Endothelial cell (in vitro differentiated cells): Measurements from ENCODE around the gene RXFP2. TPM values are rescaled to one million over a fixed set of nuclear protein-coding genes. Genes with fewer than 3 reads are reported as not detected.

Experiments used
- DNase-seq: peaks from one replicate; pipeline ENCODE4 v3.0.0; 2021; ENCODE audit warnings: low spot score
- H3K27ac Mint-ChIP-seq: one replicate; pipeline ENCODE4 v1.8.0; 2021; ENCODE audit warnings: mixed read lengths, inconsistent platforms; ENCODE audit not compliant: unreplicated experiment
- H3K27me3 Mint-ChIP-seq: one replicate; pipeline ENCODE4 v1.8.0; 2021; ENCODE audit warnings: mild to moderate bottlenecking, moderate library complexity, mixed read lengths, inconsistent platforms; ENCODE audit not compliant: unreplicated experiment
- H3K36me3 Mint-ChIP-seq: one replicate; pipeline ENCODE4 v1.8.0; 2021; ENCODE audit warnings: mild to moderate bottlenecking, low read depth, mixed read lengths, inconsistent platforms; ENCODE audit not compliant: unreplicated experiment
- H3K4me1 Mint-ChIP-seq: one replicate; pipeline ENCODE4 v1.8.0; 2021; ENCODE audit warnings: mild to moderate bottlenecking, mixed read lengths, inconsistent platforms; ENCODE audit not compliant: unreplicated experiment
- H3K4me3 Mint-ChIP-seq: one replicate; pipeline ENCODE4 v1.8.0; 2021; ENCODE audit warnings: mild to moderate bottlenecking, mixed read lengths, inconsistent platforms; ENCODE audit not compliant: unreplicated experiment
- H3K9me3 Mint-ChIP-seq: one replicate; pipeline ENCODE4 v1.8.0; 2021; ENCODE audit warnings: mixed read lengths, inconsistent platforms; ENCODE audit not compliant: unreplicated experiment
- total RNA-seq: library from RNA; stranded (reverse); fragmentation: NEBNext Ultra II Directional; extraction: Animal tissue kit (Norgen Biotek cat#: 25700); gene quantifications from one replicate; pipeline ENCODE4 v1.2.1, GENCODE V29; 2021; ENCODE audit not compliant: unreplicated experiment
- TF ChIP-seq, protein P1 (sequence below): fragments of 200-600 bp; sonication (generic); IDR thresholded peaks from one replicate; pipeline ENCODE4 v1.5.0; 2021; ENCODE audit warnings: antibody characterized with exemption; ENCODE audit not compliant: unreplicated experiment

RXFP2 gene
- total RNA-seq, 1 donor from 2014 or later, result not detected

DNA sequence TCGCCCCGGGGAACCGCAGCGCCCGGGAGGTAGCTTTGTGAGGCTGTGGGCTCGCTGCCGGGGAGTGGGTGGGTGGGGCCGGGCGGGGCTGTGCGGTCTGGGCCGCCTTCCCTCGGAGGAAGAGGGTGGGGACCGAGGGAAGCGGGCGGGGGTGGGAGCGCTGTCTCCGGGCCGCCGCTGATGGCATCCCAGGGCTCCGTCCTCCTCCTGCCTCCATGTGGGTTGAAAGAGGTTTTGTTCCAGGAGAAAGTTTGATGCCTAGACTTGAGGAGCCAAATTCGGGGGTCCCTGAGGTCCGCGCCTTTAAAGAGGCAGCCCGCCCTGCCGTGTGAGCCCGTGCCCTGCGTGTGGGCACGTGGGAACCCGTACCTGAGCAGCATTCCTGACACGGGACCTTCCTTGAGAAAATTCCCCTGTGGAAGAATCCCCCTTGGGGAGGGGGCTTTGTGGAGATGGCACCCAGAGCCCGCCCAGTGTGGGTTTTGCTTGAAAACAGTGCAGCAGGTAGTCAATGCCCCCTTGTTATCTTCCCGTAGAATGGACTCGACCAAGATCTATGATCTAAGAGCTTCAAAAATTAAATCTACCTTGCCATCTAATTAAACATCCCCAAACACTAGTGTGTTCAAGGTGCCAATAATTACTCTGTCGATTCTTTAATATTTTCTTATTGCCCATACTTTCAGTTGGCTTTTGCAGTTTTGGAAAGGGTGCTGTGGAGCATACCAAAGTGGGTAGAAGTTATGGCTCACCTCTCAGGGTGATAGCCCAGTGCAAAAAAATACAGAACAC lies 107.8 kb downstream of the RXFP2 start:
- TF ChIP-seq, protein P1, sequence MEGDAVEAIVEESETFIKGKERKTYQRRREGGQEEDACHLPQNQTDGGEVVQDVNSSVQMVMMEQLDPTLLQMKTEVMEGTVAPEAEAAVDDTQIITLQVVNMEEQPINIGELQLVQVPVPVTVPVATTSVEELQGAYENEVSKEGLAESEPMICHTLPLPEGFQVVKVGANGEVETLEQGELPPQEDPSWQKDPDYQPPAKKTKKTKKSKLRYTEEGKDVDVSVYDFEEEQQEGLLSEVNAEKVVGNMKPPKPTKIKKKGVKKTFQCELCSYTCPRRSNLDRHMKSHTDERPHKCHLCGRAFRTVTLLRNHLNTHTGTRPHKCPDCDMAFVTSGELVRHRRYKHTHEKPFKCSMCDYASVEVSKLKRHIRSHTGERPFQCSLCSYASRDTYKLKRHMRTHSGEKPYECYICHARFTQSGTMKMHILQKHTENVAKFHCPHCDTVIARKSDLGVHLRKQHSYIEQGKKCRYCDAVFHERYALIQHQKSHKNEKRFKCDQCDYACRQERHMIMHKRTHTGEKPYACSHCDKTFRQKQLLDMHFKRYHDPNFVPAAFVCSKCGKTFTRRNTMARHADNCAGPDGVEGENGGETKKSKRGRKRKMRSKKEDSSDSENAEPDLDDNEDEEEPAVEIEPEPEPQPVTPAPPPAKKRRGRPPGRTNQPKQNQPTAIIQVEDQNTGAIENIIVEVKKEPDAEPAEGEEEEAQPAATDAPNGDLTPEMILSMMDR, result no peak
- Mint-ChIP-seq H3K36me3 (no peaks in the 10 kb centered on the region), H3K4me1 (no peaks in the 10 kb centered on the region), H3K9me3 (no peaks in the 10 kb centered on the region), H3K4me3 (peak overlapping the region; percentile 80), H3K27me3 (peaks cover 4% of the 10 kb centered on the region), H3K27ac (no peak overlapping the region)
- DNase-seq, result no peak

DNA sequence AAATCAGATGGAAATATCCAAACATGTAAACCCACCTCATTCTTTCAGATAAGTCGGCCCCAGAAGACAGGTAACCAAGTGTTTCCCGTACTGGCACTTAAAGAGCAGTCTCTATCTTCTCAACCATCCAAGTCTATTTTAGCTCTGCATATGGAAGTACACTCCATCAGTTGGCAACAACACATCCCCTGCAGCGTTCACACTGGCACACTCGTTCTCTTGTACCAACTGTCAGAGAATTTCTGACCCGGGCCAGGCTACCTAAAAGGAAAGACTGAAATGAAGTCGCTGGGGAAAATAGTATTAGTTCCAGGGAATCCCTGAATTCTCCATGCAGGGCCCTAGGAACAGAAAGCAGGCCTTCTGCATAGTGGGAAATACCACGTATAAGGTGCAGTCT lies 109.3 kb downstream of the RXFP2 start:
- H3K27ac Mint-ChIP-seq, result no peak overlapping the region
- H3K4me1 Mint-ChIP-seq, result no peaks in the 10 kb centered on the region
- H3K36me3 Mint-ChIP-seq, result no peaks in the 10 kb centered on the region
- TF ChIP-seq, protein P1, result no peak
- no peaks in the 10 kb centered on the region for H3K9me3 Mint-ChIP-seq
- peaks cover 4% of the 10 kb centered on the region for H3K27me3 Mint-ChIP-seq
- no peak overlapping the region for H3K4me3 Mint-ChIP-seq
- DNase-seq, result no peak

DNA sequence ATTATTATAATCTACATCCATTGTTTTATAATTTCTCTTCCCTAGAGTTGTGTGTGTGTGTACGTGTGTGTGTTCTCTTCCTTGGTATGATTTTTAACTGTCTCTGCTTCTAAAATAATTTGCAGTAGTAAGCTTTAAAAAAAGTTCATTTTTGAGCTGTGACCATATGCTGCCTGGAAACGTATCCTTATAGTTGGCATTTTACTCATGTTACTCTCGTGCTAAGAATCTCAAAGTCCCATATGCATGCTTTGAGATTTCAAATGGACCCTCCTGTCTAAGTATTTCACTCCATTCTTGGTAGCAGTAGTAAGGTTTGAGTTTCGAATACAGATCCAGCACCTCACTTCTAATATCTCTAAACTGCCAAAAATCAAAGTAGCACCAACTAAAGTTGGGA lies 109.9 kb downstream of the RXFP2 start:
- no peak overlapping the region for H3K27ac Mint-ChIP-seq
- TF ChIP-seq, protein P1, result no peak
- DNase-seq, result no peak
- no peaks in the 10 kb centered on the region for H3K4me1 Mint-ChIP-seq
- H3K4me3 Mint-ChIP-seq, result no peak overlapping the region
- no peaks in the 10 kb centered on the region for H3K9me3 Mint-ChIP-seq
- H3K36me3 Mint-ChIP-seq, result no peaks in the 10 kb centered on the region
- peaks cover 4% of the 10 kb centered on the region for H3K27me3 Mint-ChIP-seq

DNA sequence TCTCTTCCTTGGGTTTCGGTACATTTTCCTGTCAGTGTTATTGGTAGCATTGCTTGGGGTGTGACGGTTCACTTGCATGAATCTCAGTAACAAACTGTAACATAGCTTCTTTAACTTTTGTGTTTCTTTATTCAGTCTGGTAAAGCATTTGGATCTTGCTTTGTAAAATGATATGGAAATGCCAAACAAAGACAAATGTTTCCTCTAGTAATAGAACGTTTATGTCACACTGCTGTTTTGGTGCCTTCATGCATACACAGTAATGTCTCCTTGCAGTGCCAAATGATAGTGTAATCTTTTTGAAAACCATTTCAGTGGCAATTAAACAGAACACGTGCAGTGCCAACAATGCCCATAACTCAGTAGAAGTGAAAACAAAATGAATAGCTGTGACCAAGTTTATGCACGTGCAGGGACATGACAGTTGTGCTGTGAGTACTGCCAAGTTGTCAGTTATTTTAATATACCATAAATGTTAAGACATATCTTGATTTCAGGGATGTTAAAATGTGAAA lies 110.8 kb downstream of the RXFP2 start:
- Mint-ChIP-seq H3K9me3 (no peaks in the 10 kb centered on the region), H3K27ac (no peak overlapping the region)

More for the DNA sequence above, 110.8 kb downstream of the RXFP2 start:
- TF ChIP-seq, protein P1, result no peak
- peaks cover 4% of the 10 kb centered on the region for H3K27me3 Mint-ChIP-seq
- H3K4me1 Mint-ChIP-seq, result no peaks in the 10 kb centered on the region
- no peak for DNase-seq
- H3K4me3 Mint-ChIP-seq, result no peak overlapping the region
- no peaks in the 10 kb centered on the region for H3K36me3 Mint-ChIP-seq
